Tibial nerve (tissue), 3 donors: ENCODE results near the gene ZNF646.

Experiments used
- EP300 ChIP-seq, 2 donors: sonication (generic); formaldehyde crosslinking; IDR thresholded peaks; one replicate each; pipeline ENCODE4 v1.6.1; 2017; ENCODE audit warnings: antibody characterized with exemption in 2 of 2, mild to moderate bottlenecking in 1 of 2
- POLR2A ChIP-seq, 2 donors: fragments of 450-650 bp; IDR thresholded peaks; one replicate each; pipeline ENCODE4 v1.6.1; 2017; ENCODE audit warnings: antibody characterized with exemption in 2 of 2, mild to moderate bottlenecking in 2 of 2, moderate library complexity in 2 of 2

- no peak for TF ChIP-seq POLR2A (IDR thresholded peaks at IDR 0.05)
- TF ChIP-seq EP300 (IDR thresholded peaks at IDR 0.05), result no peak
These were observed 45.0 kb upstream of the ZNF646 start for GRCh38 chr16:31029272-31029671.
